Karpas-422 (cell line): ENCODE measurements around the gene MSL2. TPM values are rescaled to one million over a fixed set of nuclear protein-coding genes. Genes with fewer than 3 reads are reported as not detected.
"Not testable (repeated sequence)": the region's sequence is repeated elsewhere in the genome, so short reads cannot be mapped to it uniquely, and the experiment has no call there.

Source experiments
- DNase-seq: peaks from one replicate; pipeline ENCODE4 v3.0.0-alpha.2; 2015
- H2AFZ ChIP-seq: fragments of 200-600 bp; sonication (generic); 2 replicates; pipeline ENCODE4 v1.6.1; 2014; ENCODE audit warnings: antibody characterized with exemption, low read length, mixed read lengths
- H3K27ac ChIP-seq: fragments of 200-600 bp; sonication (generic); 2 replicates; pipeline ENCODE4 v1.5.1; 2014; ENCODE audit warnings: mild to moderate bottlenecking, low read length, moderate library complexity
- H3K27me3 ChIP-seq: fragments of 200-600 bp; sonication (generic); 2 replicates; pipeline ENCODE4 v1.6.1; 2014; ENCODE audit warnings: low read length, mixed read lengths
- H3K36me3 ChIP-seq: fragments of 200-600 bp; sonication (generic); 2 replicates; pipeline ENCODE4 v1.6.1; 2014; ENCODE audit warnings: low read length, mixed read lengths; ENCODE audit not compliant: insufficient read depth
- H3K4me1 ChIP-seq: fragments of 200-600 bp; sonication (generic); 2 replicates; pipeline ENCODE4 v1.6.1; 2014; ENCODE audit warnings: mild to moderate bottlenecking, low read length, mixed read lengths
- H3K4me2 ChIP-seq: fragments of 200-600 bp; sonication (generic); 2 replicates; pipeline ENCODE4 v1.6.1; 2014; ENCODE audit warnings: low read length, low read depth, mild to moderate bottlenecking; ENCODE audit not compliant: poor library complexity, severe bottlenecking
- H3K4me3 ChIP-seq: fragments of 200-600 bp; sonication (generic); 2 replicates; pipeline ENCODE4 v1.5.1; 2014; ENCODE audit warnings: mild to moderate bottlenecking, antibody characterized with exemption, low read length, mixed read lengths
- H3K79me2 ChIP-seq: fragments of 200-600 bp; sonication (generic); 2 replicates; pipeline ENCODE4 v1.6.1; 2014; ENCODE audit warnings: mild to moderate bottlenecking, low read length, mixed read lengths
- H3K9ac ChIP-seq: fragments of 200-600 bp; sonication (generic); 2 replicates; pipeline ENCODE4 v1.6.0; 2014; ENCODE audit warnings: low read length
- H3K9me2 ChIP-seq: fragments of 200-600 bp; sonication (generic), shearing (Covaris generic); replicated peaks from 2 replicates; pipeline ENCODE4 v1.6.0; 2014; ENCODE audit warnings: mild to moderate bottlenecking, low read length, moderate library complexity; ENCODE audit not compliant: insufficient read depth
- H3K9me3 ChIP-seq: fragments of 300-700, 200-600 bp; sonication (generic); 2 replicates; pipeline ENCODE4 v1.6.1; 2014; ENCODE audit warnings: low read length, mixed read lengths
- H4K20me1 ChIP-seq: fragments of 200-600 bp; sonication (generic); 2 replicates; pipeline ENCODE4 v1.6.1; 2014; ENCODE audit warnings: mild to moderate bottlenecking, antibody characterized with exemption, low read length, low read depth; ENCODE audit not compliant: insufficient read depth
- total RNA-seq: library from RNA; depleted of rRNA; stranded (reverse); fragments of >200 nt; shearing (Covaris generic); gene quantifications from 2 replicates; pipeline ENCODE4 v1.2.3, GENCODE V29; 2014; ENCODE audit warnings: low replicate concordance

The MSL2 gene
- total RNA-seq, 1 experiment from 2014 or later: 47.1 TPM

GRCh38 chr3:136168236-136168635 is 27.9 kb downstream of the MSL2 start:
- not testable (repeated sequence) for H3K9me2 ChIP-seq, H2AFZ ChIP-seq, H3K9me3 ChIP-seq, H3K36me3 ChIP-seq, H3K27ac ChIP-seq, H3K4me3 ChIP-seq, DNase-seq, H3K27me3 ChIP-seq, H3K4me1 ChIP-seq, H3K9ac ChIP-seq, H3K4me2 ChIP-seq
- H4K20me1 ChIP-seq: peaks cover 42% of the 10 kb centered on the region
- H3K79me2 ChIP-seq: peaks cover 100% of the 10 kb centered on the region

DNA sequence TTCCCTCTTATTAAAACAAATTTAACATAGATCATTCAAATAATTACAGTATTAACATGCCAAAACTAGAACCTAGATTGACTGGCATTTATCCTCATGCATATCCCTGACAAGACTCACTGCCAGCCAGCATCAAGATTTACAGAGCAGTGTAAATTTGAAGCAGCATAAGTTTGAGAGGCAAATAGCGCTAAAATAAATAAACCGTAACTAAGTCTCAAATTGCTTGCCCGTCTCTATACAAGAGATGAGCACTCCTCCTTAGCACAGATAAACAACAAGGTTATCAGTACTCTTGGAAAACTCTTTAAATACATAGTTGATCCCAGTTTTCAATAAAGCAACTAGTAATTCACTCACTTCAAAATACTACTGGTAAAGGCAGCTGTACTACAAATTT is 29.6 kb downstream of the MSL2 start:
- H3K9ac ChIP-seq: no peak overlapping the region

GRCh38 chr3:136163607-136164006 is 32.5 kb downstream of the MSL2 start:
- not testable (repeated sequence) for H3K27me3 ChIP-seq, H2AFZ ChIP-seq, H3K9ac ChIP-seq, H3K4me3 ChIP-seq, H3K36me3 ChIP-seq, H3K4me1 ChIP-seq, H3K9me2 ChIP-seq, DNase-seq, H3K4me2 ChIP-seq, H3K27ac ChIP-seq, H3K9me3 ChIP-seq
- peaks cover 52% of the 10 kb centered on the region for H4K20me1 ChIP-seq
- H3K79me2 ChIP-seq: peaks cover 98% of the 10 kb centered on the region

More for the DNA sequence above, 29.6 kb downstream of the MSL2 start:
- no peaks in the 10 kb centered on the region for H3K9me2 ChIP-seq
- no peaks in the 10 kb centered on the region for H3K9me3 ChIP-seq
- H3K79me2 ChIP-seq: peaks cover 100% of the 10 kb centered on the region
- peaks cover 6% of the 10 kb centered on the region; the same call in 1 of the 2 replicates for H3K4me1 ChIP-seq
- H3K27me3 ChIP-seq: no peaks in the 10 kb centered on the region
- no peak for DNase-seq
- H4K20me1 ChIP-seq: peaks cover 42% of the 10 kb centered on the region
- no peak overlapping the region for H3K4me3 ChIP-seq
- H3K36me3 ChIP-seq: no peaks in the 10 kb centered on the region
- no peak overlapping the region for H3K27ac ChIP-seq
- no peak overlapping the region for H3K4me2 ChIP-seq
- H2AFZ ChIP-seq: no peak overlapping the region

GRCh38 chr3:136162322-136162721 is 33.8 kb downstream of the MSL2 start:
- Histone ChIP-seq H2AFZ (no peak overlapping the region), H3K27ac (no peak overlapping the region), H3K36me3 (no peaks in the 10 kb centered on the region), H3K4me2 (no peak overlapping the region), H3K9me3 (no peaks in the 10 kb centered on the region), H4K20me1 (peaks cover 55% of the 10 kb centered on the region), H3K4me3 (no peak overlapping the region), H3K27me3 (no peaks in the 10 kb centered on the region), H3K9ac (no peak overlapping the region), H3K4me1 (peaks cover 6% of the 10 kb centered on the region; the same call in 1 of the 2 replicates), H3K9me2 (no peaks in the 10 kb centered on the region), H3K79me2 (peaks cover 98% of the 10 kb centered on the region)
- no peak for DNase-seq

GRCh38 chr3:136161516-136161915 is 34.6 kb downstream of the MSL2 start:
- Histone ChIP-seq H3K36me3 (no peaks in the 10 kb centered on the region), H3K4me2 (no peak overlapping the region), H3K9me2 (no peaks in the 10 kb centered on the region), H3K27me3 (no peaks in the 10 kb centered on the region), H3K79me2 (peaks cover 98% of the 10 kb centered on the region), H3K4me3 (no peak overlapping the region), H3K4me1 (peaks cover 6% of the 10 kb centered on the region; the same call in 1 of the 2 replicates), H4K20me1 (peaks cover 62% of the 10 kb centered on the region), H3K9ac (no peak overlapping the region), H3K9me3 (no peaks in the 10 kb centered on the region), H3K27ac (no peak overlapping the region), H2AFZ (no peak overlapping the region)
- DNase-seq: no peak

DNA sequence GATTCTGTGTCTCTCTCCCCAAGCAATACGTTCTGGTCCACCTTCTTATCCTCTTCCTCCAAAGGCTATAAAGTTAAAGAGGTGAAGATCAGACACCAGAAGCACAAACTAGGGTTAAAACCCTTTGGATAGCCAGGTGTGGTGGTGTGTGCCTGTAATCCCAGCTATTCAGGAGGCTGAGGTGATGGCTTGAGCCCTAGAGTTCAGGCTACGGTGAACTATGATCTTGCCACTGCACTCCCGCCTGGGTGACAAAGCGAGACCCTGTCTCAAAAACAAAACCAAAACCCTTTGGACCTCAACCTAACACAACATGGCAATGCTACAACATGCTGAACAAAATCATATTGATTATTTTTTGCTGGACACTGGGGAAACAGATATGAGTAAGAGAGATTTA is 43.2 kb downstream of the MSL2 start:
- peaks cover 92% of the 10 kb centered on the region for H3K79me2 ChIP-seq
- H2AFZ ChIP-seq: no peak overlapping the region
- H3K4me1 ChIP-seq: no peaks in the 10 kb centered on the region
- H3K4me3 ChIP-seq: no peak overlapping the region
- DNase-seq: no peak
- no peaks in the 10 kb centered on the region for H3K9me2 ChIP-seq
- peaks cover 79% of the 10 kb centered on the region for H4K20me1 ChIP-seq
- H3K9me3 ChIP-seq: no peaks in the 10 kb centered on the region
- H3K4me2 ChIP-seq: no peak overlapping the region
- H3K9ac ChIP-seq: no peak overlapping the region
- peaks cover 31% of the 10 kb centered on the region for H3K36me3 ChIP-seq
- no peaks in the 10 kb centered on the region for H3K27me3 ChIP-seq
- H3K27ac ChIP-seq: no peak overlapping the region

DNA sequence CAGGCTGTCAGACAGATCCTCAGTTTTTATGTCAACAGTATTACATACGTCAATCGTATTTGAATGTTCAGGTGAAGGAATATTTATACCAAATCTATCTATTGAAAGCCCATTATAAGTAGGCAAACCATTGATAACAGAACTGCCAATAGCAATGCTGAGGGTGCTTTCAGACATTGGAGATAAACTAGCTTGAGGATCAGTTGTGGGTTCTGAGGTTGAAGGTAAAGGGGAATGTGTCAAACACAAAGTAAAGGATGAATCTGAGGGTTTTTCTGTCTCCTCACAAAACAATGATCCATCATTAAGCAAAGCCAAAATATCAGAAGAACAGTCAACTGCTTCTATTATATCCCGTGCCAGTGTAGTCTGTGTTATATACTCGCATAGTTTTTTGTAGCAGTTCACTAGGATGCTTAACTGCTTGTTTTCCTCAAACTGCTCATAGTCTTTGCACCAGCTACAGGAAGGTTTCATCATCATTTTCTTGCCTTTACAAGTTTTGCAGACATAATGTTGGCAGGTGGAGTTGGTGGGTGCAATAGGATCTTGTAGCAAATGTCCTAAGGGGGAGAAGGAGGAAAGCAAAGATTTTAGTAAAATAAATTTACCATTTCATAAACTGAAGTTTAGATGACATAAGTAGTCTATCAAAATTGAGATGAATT is 43.8 kb downstream of the MSL2 start:
- no peak overlapping the region for H3K4me2 ChIP-seq
- H3K9ac ChIP-seq: no peak overlapping the region
- DNase-seq: no peak
- H3K27ac ChIP-seq: no peak overlapping the region
- H3K4me1 ChIP-seq: no peaks in the 10 kb centered on the region
- no peak overlapping the region for H2AFZ ChIP-seq
- no peak overlapping the region for H3K4me3 ChIP-seq
- peaks cover 74% of the 10 kb centered on the region for H4K20me1 ChIP-seq
- H3K36me3 ChIP-seq: peaks cover 31% of the 10 kb centered on the region
- no peaks in the 10 kb centered on the region for H3K9me3 ChIP-seq
- no peaks in the 10 kb centered on the region for H3K27me3 ChIP-seq
- H3K9me2 ChIP-seq: no peaks in the 10 kb centered on the region
- H3K79me2 ChIP-seq: peaks cover 85% of the 10 kb centered on the region

- H3K36me3 ChIP-seq: peaks cover 31% of the 10 kb centered on the region
These were observed 44.9 kb downstream of the MSL2 start for GRCh38 chr3:136151219-136151618.

More at GRCh38 chr3:136151219-136151618, 44.9 kb downstream of the MSL2 start:
- H3K27ac ChIP-seq: no peak overlapping the region
- H3K4me3 ChIP-seq: no peak overlapping the region
- no peak overlapping the region for H2AFZ ChIP-seq
- no peak overlapping the region for H3K4me2 ChIP-seq
- H3K4me1 ChIP-seq: no peaks in the 10 kb centered on the region
- no peak for DNase-seq
- peaks cover 74% of the 10 kb centered on the region for H3K79me2 ChIP-seq
- H3K9me2 ChIP-seq: no peaks in the 10 kb centered on the region
- no peaks in the 10 kb centered on the region for H3K27me3 ChIP-seq
- no peaks in the 10 kb centered on the region for H3K9me3 ChIP-seq
- no peak overlapping the region for H3K9ac ChIP-seq
- H4K20me1 ChIP-seq: peaks cover 68% of the 10 kb centered on the region
